ENCODE results near the gene KLHL3.

DNA sequence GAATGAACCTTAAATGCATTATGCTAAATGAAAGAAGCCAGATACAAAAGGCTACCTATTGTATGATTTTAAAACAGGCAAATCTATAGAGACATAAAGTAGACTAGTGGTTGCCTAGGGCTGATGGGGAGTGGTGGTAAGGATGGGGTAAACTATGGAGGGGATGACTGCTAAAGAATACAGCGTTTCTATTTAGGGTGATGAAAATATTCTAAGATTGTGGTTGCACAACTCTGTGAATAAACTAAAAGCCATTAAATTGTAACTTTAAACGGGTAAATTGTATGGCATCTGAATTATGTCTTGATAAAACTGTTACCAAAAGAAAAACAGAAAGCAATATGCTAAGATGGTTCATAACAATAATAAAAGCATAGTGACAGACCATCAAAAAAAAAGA lies 21.4 kb downstream of the KLHL3 start:
- TF ChIP-seq, protein P1, sequence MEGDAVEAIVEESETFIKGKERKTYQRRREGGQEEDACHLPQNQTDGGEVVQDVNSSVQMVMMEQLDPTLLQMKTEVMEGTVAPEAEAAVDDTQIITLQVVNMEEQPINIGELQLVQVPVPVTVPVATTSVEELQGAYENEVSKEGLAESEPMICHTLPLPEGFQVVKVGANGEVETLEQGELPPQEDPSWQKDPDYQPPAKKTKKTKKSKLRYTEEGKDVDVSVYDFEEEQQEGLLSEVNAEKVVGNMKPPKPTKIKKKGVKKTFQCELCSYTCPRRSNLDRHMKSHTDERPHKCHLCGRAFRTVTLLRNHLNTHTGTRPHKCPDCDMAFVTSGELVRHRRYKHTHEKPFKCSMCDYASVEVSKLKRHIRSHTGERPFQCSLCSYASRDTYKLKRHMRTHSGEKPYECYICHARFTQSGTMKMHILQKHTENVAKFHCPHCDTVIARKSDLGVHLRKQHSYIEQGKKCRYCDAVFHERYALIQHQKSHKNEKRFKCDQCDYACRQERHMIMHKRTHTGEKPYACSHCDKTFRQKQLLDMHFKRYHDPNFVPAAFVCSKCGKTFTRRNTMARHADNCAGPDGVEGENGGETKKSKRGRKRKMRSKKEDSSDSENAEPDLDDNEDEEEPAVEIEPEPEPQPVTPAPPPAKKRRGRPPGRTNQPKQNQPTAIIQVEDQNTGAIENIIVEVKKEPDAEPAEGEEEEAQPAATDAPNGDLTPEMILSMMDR (IDR thresholded peaks at IDR 0.05), result no peak
- TF ChIP-seq, protein P2, sequence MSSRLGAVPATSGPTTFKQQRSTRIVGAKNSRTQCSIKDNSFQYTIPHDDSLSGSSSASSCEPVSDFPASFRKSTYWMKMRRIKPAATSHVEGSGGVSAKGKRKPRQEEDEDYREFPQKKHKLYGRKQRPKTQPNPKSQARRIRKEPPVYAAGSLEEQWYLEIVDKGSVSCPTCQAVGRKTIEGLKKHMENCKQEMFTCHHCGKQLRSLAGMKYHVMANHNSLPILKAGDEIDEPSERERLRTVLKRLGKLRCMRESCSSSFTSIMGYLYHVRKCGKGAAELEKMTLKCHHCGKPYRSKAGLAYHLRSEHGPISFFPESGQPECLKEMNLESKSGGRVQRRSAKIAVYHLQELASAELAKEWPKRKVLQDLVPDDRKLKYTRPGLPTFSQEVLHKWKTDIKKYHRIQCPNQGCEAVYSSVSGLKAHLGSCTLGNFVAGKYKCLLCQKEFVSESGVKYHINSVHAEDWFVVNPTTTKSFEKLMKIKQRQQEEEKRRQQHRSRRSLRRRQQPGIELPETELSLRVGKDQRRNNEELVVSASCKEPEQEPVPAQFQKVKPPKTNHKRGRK (CRISPR knock-in tag; IDR thresholded peaks at IDR 0.05; ENCODE audit: borderline replicate concordance), result no peak
- TF ChIP-seq, protein P3, sequence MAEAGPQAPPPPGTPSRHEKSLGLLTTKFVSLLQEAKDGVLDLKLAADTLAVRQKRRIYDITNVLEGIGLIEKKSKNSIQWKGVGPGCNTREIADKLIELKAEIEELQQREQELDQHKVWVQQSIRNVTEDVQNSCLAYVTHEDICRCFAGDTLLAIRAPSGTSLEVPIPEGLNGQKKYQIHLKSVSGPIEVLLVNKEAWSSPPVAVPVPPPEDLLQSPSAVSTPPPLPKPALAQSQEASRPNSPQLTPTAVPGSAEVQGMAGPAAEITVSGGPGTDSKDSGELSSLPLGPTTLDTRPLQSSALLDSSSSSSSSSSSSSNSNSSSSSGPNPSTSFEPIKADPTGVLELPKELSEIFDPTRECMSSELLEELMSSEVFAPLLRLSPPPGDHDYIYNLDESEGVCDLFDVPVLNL (CRISPR knock-in tag; IDR thresholded peaks at IDR 0.05; ENCODE audit: borderline replicate concordance, low read depth), result no peak
- TF ChIP-seq, protein P4, sequence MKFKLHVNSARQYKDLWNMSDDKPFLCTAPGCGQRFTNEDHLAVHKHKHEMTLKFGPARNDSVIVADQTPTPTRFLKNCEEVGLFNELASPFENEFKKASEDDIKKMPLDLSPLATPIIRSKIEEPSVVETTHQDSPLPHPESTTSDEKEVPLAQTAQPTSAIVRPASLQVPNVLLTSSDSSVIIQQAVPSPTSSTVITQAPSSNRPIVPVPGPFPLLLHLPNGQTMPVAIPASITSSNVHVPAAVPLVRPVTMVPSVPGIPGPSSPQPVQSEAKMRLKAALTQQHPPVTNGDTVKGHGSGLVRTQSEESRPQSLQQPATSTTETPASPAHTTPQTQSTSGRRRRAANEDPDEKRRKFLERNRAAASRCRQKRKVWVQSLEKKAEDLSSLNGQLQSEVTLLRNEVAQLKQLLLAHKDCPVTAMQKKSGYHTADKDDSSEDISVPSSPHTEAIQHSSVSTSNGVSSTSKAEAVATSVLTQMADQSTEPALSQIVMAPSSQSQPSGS (CRISPR knock-in tag; IDR thresholded peaks at IDR 0.05; ENCODE audit: borderline replicate concordance, low read depth), result no peak
- TF ChIP-seq, protein P5, sequence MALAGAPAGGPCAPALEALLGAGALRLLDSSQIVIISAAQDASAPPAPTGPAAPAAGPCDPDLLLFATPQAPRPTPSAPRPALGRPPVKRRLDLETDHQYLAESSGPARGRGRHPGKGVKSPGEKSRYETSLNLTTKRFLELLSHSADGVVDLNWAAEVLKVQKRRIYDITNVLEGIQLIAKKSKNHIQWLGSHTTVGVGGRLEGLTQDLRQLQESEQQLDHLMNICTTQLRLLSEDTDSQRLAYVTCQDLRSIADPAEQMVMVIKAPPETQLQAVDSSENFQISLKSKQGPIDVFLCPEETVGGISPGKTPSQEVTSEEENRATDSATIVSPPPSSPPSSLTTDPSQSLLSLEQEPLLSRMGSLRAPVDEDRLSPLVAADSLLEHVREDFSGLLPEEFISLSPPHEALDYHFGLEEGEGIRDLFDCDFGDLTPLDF (CRISPR knock-in tag; IDR thresholded peaks at IDR 0.05), result no peak
